AG04450 (cell line): ENCODE data around the gene RETREG1. TPM values are rescaled to one million over a fixed set of nuclear protein-coding genes. Genes with fewer than 3 reads are reported as not detected.
"Not testable (repeated sequence)": the region's sequence is repeated elsewhere in the genome, so short reads cannot be mapped to it uniquely, and the experiment has no call there.

Experiments used
- CTCF ChIA-PET: fragments of 300-600, 350-600 bp; formaldehyde crosslinking; extraction: SDS; loops from one replicate; lab custom pipeline; 2022; ENCODE audit warnings: antibody characterized with exemption, inconsistent platforms; lab: Charles Lee
- POLR2A ChIA-PET: fragments of 350-600 bp; formaldehyde crosslinking; extraction: SDS; loops from one replicate; lab custom pipeline; 2021; ENCODE audit warnings: antibody characterized with exemption, inconsistent platforms; lab: Yijun Ruan, JAX
- DNase-seq: peaks from one replicate; pipeline ENCODE4 v3.0.0-alpha.2; 2011; ENCODE audit warnings: low read depth, low spot score
- H3K27ac ChIP-seq: one replicate; pipeline ENCODE4 v1.5.1; 2012; ENCODE audit warnings: low read depth, low read length, control low read depth
- H3K27me3 ChIP-seq: one replicate; pipeline ENCODE4 v1.6.0; 2012; ENCODE audit warnings: low read length; ENCODE audit not compliant: control insufficient read depth, insufficient read depth
- H3K4me3 ChIP-seq: 2 replicates; pipeline ENCODE4 v1.5.1; 2011; ENCODE audit warnings: mild to moderate bottlenecking, low read depth, low read length, control low read depth
- H3K9me3 ChIP-seq: 2 replicates; pipeline ENCODE4 v1.5.1; 2012; ENCODE audit warnings: low read length; ENCODE audit not compliant: control insufficient read depth, insufficient read depth
- polyA plus RNA-seq: library from polyadenylated mRNA; depleted of rRNA; stranded (reverse); fragments of >200 nt; gene quantifications from 2 replicates; pipeline ENCODE4 v1.2.3, GENCODE V29; 2011
- TF ChIP-seq, protein P1 (sequence below): IDR thresholded peaks from 2 replicates; pipeline ENCODE4 v1.5.1; 2011; ENCODE audit warnings: low read depth, low read length, control low read depth, inconsistent platforms

The RETREG1 gene
- polyA plus RNA-seq, 1 experiment: 0.14 TPM

- no peak overlapping the region for H3K27ac ChIP-seq
- POLR2A ChIA-PET: no interaction called here
- DNase-seq: no peak
- CTCF ChIA-PET: interaction anchor here (0.6 to 6.8 kb wide), 5 partner anchors 10 to 795 kb away, joined by 3 to 72 read pairs (median 3); no protein-coding TSS in a partner anchor
- TF ChIP-seq, protein P1, sequence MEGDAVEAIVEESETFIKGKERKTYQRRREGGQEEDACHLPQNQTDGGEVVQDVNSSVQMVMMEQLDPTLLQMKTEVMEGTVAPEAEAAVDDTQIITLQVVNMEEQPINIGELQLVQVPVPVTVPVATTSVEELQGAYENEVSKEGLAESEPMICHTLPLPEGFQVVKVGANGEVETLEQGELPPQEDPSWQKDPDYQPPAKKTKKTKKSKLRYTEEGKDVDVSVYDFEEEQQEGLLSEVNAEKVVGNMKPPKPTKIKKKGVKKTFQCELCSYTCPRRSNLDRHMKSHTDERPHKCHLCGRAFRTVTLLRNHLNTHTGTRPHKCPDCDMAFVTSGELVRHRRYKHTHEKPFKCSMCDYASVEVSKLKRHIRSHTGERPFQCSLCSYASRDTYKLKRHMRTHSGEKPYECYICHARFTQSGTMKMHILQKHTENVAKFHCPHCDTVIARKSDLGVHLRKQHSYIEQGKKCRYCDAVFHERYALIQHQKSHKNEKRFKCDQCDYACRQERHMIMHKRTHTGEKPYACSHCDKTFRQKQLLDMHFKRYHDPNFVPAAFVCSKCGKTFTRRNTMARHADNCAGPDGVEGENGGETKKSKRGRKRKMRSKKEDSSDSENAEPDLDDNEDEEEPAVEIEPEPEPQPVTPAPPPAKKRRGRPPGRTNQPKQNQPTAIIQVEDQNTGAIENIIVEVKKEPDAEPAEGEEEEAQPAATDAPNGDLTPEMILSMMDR: no peak
- no peak overlapping the region for H3K4me3 ChIP-seq
- no peaks in the 10 kb centered on the region for H3K9me3 ChIP-seq
- H3K27me3 ChIP-seq: peaks cover 6% of the 10 kb centered on the region
Observed at GRCh38 chr5:16547200-16547842, 69.5 kb downstream of the RETREG1 start.

DNA sequence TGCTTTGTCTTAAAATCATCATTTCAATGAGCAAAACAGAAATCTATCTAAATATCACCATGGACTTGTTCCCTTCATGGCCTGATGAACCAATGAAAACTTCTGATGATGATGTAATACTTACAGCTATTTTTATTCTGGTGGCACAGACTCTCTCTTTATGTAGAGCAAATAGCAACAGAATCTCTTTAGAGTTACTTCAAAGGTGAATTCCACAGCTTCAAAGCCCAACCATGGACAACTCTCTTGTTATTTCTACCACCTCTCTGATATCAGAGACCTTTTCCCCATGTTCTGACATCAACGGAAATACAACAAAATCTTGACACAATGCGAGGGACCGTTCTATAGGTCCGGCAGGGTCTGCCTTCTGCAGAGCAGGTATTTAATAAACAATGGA is 70.1 kb downstream of the RETREG1 start:
- POLR2A ChIA-PET: no interaction called here
- Histone ChIP-seq H3K9me3 (no peaks in the 10 kb centered on the region), H3K4me3 (no peak overlapping the region), H3K27me3 (peaks cover 6% of the 10 kb centered on the region), H3K27ac (no peak overlapping the region)
- TF ChIP-seq, protein P1: no peak
- CTCF ChIA-PET: interaction anchor here (1.2 to 6.8 kb wide), 3 partner anchors 10 to 386 kb away, joined by 3 to 72 read pairs (median 4); no protein-coding TSS in a partner anchor
- no peak for DNase-seq

GRCh38 chr5:16544607-16545374 is 72.0 kb downstream of the RETREG1 start:
- ChIA-PET CTCF (interaction anchor here (0.9 to 1.5 kb wide), 4 partner anchors 8 to 384 kb away, joined by 3 to 7 read pairs (median 4); no protein-coding TSS in a partner anchor), POLR2A (no interaction called here)
- no peaks in the 10 kb centered on the region for H3K9me3 ChIP-seq
- TF ChIP-seq, protein P1: no peak
- peaks cover 2% of the 10 kb centered on the region for H3K27me3 ChIP-seq
- DNase-seq: no peak
- H3K27ac ChIP-seq: no peak overlapping the region
- H3K4me3 ChIP-seq: no peak overlapping the region

GRCh38 chr5:16543206-16543605 is 73.6 kb downstream of the RETREG1 start:
- H3K9me3 ChIP-seq, POLR2A ChIA-PET, H3K27me3 ChIP-seq, DNase-seq, H3K27ac ChIP-seq, H3K4me3 ChIP-seq: not testable (repeated sequence)
- CTCF ChIA-PET: interaction anchor here (0.5 to 1.9 kb wide), 3 partner anchors 9 to 130 kb away, joined by 3 to 15 read pairs (median 3); no protein-coding TSS in a partner anchor

DNA sequence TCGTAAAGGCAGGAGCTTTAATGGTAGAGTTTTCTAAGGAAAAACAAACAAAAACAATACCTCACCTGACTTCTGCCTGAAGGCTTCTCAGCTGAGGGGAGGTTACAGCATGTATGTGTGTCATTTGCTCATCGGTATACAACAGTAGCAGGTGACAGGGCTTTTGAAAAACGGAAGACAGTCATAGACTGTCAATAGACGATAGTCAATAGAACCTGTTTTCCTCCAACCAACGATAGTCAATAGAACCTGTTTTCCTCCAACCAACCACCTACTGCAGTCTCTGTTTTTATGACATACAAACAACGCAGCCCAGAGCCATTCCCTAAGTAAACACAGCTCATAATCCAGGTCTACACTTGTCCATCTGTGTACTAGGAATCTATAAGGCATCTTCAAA is 74.6 kb downstream of the RETREG1 start:
- ChIA-PET POLR2A (no interaction called here), CTCF (interaction anchor here (1.3 to 1.9 kb wide), 2 partner anchors 10 to 85 kb away, joined by 3 to 15 read pairs; no protein-coding TSS in a partner anchor)
- no peak overlapping the region for H3K27ac ChIP-seq

GRCh38 chr5:16541592-16541991 is 75.2 kb downstream of the RETREG1 start:
- DNase-seq, H3K27ac ChIP-seq, POLR2A ChIA-PET, H3K4me3 ChIP-seq, H3K9me3 ChIP-seq, H3K27me3 ChIP-seq: not testable (repeated sequence)
- CTCF ChIA-PET: interaction anchor here (1.9 kb wide), 1 partner anchor 11 kb away, joined by 15 read pairs; no protein-coding TSS in a partner anchor

More for the DNA sequence above, 74.6 kb downstream of the RETREG1 start:
- Histone ChIP-seq H3K27me3 (peaks cover 6% of the 10 kb centered on the region), H3K9me3 (no peaks in the 10 kb centered on the region), H3K4me3 (no peak overlapping the region)
- DNase-seq: no peak
- TF ChIP-seq, protein P1: no peak
